ENCODE data around the gene PLEKHM2.

Gene PLEKHM2

DNA sequence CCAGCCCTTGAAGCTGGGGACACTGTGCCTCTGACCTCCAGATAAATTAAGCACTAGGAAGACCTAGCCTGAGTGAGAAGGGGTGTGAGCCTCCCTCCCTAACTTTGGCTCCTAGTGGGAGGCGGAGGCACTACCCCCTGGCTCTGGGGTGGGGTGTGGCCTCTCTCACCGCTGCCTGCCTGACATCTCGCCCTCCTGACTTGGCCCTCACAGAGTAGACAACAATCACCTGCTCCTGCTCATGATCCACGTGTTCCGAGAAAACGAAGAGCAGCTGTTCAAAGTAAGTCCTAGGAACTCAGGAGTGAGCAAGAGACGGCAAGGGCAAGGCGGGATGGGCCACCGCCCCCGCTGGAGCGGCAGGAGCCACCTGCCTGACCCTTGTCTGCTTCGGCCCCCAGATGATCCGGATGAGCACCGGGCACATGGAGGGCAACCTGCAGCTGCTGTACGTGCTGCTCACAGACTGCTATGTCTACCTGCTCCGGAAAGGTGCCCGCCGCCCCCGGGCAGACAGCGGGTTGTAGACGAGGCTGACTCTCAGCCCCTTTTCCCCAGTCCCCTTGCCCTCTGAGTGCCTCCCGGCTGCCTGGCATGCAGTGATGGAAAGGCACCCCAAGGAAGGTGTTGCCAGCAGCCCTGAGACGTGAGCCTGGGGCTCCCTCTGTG, 43.9 kb downstream of the PLEKHM2 start:
- TF ChIP-seq, protein P1, sequence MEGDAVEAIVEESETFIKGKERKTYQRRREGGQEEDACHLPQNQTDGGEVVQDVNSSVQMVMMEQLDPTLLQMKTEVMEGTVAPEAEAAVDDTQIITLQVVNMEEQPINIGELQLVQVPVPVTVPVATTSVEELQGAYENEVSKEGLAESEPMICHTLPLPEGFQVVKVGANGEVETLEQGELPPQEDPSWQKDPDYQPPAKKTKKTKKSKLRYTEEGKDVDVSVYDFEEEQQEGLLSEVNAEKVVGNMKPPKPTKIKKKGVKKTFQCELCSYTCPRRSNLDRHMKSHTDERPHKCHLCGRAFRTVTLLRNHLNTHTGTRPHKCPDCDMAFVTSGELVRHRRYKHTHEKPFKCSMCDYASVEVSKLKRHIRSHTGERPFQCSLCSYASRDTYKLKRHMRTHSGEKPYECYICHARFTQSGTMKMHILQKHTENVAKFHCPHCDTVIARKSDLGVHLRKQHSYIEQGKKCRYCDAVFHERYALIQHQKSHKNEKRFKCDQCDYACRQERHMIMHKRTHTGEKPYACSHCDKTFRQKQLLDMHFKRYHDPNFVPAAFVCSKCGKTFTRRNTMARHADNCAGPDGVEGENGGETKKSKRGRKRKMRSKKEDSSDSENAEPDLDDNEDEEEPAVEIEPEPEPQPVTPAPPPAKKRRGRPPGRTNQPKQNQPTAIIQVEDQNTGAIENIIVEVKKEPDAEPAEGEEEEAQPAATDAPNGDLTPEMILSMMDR (IDR thresholded peaks at IDR 0.05), result no peak
- Histone ChIP-seq H3K4me1 (no peaks in the 10 kb centered on the region), H3K9ac (no peak overlapping the region), H3K27me3 (ENCODE audit: control insufficient read depth, insufficient read depth, low read length) (no peaks in the 10 kb centered on the region), H3K79me2 (no peaks in the 10 kb centered on the region), H3K4me3 (ENCODE audit: low read depth, low read length) (no peak overlapping the region), H3K9me3 (ENCODE audit: control insufficient read depth, low read length) (no peaks in the 10 kb centered on the region), H3K36me3 (ENCODE audit: control insufficient read depth, insufficient read depth, low read length) (no peaks in the 10 kb centered on the region), H3K27ac (no peak overlapping the region), H2AFZ (no peak overlapping the region), H3K4me2 (ENCODE audit: low read length) (no peak overlapping the region)

DNA sequence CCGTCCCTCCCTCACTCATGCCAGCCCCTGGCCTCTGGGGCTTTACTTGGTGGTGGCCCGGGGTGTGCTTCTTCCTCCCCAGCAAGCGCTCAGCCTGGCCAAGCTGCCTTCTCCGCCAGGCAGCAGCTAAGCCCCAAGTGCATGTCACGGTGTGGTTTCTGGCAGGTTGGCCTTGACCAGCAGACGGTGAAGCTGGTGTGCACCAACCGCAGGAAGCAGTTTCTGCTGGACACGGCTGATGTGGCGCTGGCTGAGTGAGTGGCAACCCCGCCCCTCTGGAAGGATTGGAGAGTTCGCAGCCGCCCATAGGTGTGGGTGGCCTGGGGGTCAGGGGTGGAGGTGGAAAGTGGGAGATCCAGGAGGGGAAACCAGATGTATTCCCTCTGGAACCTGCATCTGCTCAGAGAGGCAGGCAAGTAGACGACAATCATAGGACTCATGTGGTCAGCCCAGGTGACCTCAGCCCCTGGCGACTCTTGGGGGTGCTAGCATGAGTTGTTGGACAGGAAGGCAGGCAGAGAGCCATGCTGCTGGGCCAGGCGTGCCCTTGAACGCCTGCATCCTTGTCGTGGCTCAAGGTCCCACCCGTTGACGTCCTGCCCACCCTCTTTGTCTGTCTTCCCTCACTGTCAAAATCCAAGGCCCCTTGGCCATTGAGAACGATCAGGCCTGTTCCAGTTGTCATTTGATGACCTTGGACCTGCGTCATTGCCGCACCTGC, 45.0 kb downstream of the PLEKHM2 start:
- H3K27ac ChIP-seq, result no peak overlapping the region
- no peak overlapping the region for H3K9ac ChIP-seq

DNA sequence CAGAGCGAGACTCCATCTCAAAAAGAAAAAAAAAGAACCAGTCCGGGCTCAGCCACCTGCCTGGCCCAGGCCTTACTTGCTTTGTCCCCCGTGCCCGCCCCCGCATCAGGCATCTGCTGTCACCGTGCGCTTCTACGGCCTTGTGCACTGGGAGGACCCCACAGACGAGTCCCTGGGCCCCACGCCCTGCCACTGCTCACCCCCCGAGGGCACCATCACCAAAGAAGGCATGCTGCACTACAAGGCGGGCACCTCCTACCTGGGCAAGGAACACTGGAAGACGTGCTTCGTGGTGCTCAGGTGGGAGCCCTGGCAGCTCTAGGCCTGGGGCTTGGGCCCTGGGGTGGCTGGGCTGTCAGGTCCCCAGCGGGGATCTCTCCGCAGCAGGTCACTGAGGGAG, 46.3 kb downstream of the PLEKHM2 start:
- Histone ChIP-seq H3K27ac (no peak overlapping the region), H3K9me3 (ENCODE audit: control insufficient read depth, low read length) (no peaks in the 10 kb centered on the region), H3K36me3 (ENCODE audit: control insufficient read depth, insufficient read depth, low read length) (no peaks in the 10 kb centered on the region), H3K4me2 (ENCODE audit: low read length) (no peak overlapping the region), H3K79me2 (no peaks in the 10 kb centered on the region), H2AFZ (no peak overlapping the region), H3K4me3 (ENCODE audit: low read depth, low read length) (no peak overlapping the region), H3K4me1 (peaks cover 6% of the 10 kb centered on the region), H3K9ac (no peak overlapping the region), H3K27me3 (ENCODE audit: control insufficient read depth, insufficient read depth, low read length) (no peaks in the 10 kb centered on the region)
- TF ChIP-seq, protein P1 (IDR thresholded peaks at IDR 0.05), result no peak

More for the DNA sequence above, 45.0 kb downstream of the PLEKHM2 start:
- Histone ChIP-seq H3K36me3 (ENCODE audit: control insufficient read depth, insufficient read depth, low read length) (no peaks in the 10 kb centered on the region), H3K4me3 (ENCODE audit: low read depth, low read length) (no peak overlapping the region), H2AFZ (no peak overlapping the region), H3K9me3 (ENCODE audit: control insufficient read depth, low read length) (no peaks in the 10 kb centered on the region), H3K4me1 (no peaks in the 10 kb centered on the region), H3K27me3 (ENCODE audit: control insufficient read depth, insufficient read depth, low read length) (no peaks in the 10 kb centered on the region), H3K79me2 (no peaks in the 10 kb centered on the region), H3K4me2 (ENCODE audit: low read length) (no peak overlapping the region)
- TF ChIP-seq, protein P1 (IDR thresholded peaks at IDR 0.05), result no peak

DNA sequence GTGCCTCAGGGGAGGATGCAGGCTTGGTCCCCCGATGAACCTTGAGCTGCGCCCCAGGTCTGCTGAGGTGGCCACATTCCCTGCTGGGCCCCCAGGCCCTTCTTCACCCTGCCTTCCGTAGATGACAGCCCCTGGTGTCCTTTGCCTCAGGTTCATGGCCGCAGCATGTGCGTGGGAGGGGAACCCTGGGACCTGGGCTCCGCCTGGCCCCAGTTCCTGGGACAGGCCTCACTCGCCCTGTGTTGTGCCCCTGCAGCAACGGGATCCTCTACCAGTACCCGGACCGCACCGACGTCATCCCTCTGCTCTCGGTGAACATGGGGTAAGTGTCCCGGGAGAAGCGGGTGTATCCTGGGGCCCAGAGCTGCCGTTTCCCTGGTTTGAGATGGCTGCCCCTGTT, 46.8 kb downstream of the PLEKHM2 start:
- H3K4me1 ChIP-seq, result peaks cover 11% of the 10 kb centered on the region
- TF ChIP-seq, protein P1 (IDR thresholded peaks at IDR 0.05), result no peak
- no peak overlapping the region for H3K4me3 ChIP-seq (ENCODE audit: low read depth, low read length)
- H3K4me2 ChIP-seq (ENCODE audit: low read length), result no peak overlapping the region
- no peak overlapping the region for H3K27ac ChIP-seq
- H2AFZ ChIP-seq, result no peak overlapping the region
- H3K9ac ChIP-seq, result no peak overlapping the region
- H3K79me2 ChIP-seq, result no peaks in the 10 kb centered on the region
- H3K36me3 ChIP-seq (ENCODE audit: control insufficient read depth, insufficient read depth, low read length), result no peaks in the 10 kb centered on the region
- H3K9me3 ChIP-seq (ENCODE audit: control insufficient read depth, low read length), result no peaks in the 10 kb centered on the region
- H3K27me3 ChIP-seq (ENCODE audit: control insufficient read depth, insufficient read depth, low read length), result no peaks in the 10 kb centered on the region
